Transverse colon (tissue), 4 donors: ENCODE measurements around the gene WDHD1.

ENCODE experiments used
- EP300 ChIP-seq: sonication (generic); formaldehyde crosslinking; IDR thresholded peaks from one replicate; pipeline ENCODE4 v1.6.1; 2017; ENCODE audit warnings: antibody characterized with exemption, low read depth
- POLR2A ChIP-seq: fragments of 450-650 bp; IDR thresholded peaks from one replicate; pipeline ENCODE4 v1.6.1; 2016; ENCODE audit warnings: antibody characterized with exemption, mild to moderate bottlenecking, moderate library complexity
- POLR2AphosphoS5 ChIP-seq, 3 donors: sonication (generic); formaldehyde crosslinking; IDR thresholded peaks; one replicate each; pipeline ENCODE4 v1.6.1; 2016; ENCODE audit warnings: antibody characterized with exemption in 3 of 3
- TF ChIP-seq, protein P1 (sequence below), 5 experiments: fragments of 200-600 bp in 3 of 5; fragments of 450-650 bp in 2 of 5; sonication (generic) in 3 of 5; IDR thresholded peaks; 1 replicate in 2 of 5; 2 replicates in 3 of 5; pipeline ENCODE4 v1.5.1; 2016 to 2017; ENCODE audit warnings: antibody characterized with exemption in 5 of 5, inconsistent platforms in 3 of 5, mild to moderate bottlenecking in 2 of 5, moderate library complexity in 1 of 5

DNA sequence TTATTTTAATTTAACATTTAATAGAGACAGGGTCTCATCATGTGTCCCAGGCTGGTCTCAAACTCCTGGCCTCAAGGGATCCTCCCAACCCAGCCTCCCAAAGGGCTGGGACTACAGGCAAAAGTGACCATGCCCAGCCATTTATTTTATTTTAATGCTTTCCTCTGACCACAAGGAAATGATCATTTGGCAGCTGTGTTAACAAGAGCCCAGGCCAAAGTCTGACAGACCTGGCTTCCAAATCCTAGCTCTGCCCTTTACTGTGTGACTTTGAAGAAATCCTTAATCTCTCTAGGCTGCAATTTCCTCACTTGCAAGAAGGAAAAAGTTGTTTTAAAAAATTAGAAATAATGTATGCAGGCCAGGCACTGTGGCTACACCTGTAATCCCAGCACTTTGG, 107.6 kb downstream of the WDHD1 start:
- TF ChIP-seq POLR2AphosphoS5 (IDR thresholded peaks at IDR 0.05) (no peak), POLR2A (no peak), EP300 (no peak)
- TF ChIP-seq, protein P1, sequence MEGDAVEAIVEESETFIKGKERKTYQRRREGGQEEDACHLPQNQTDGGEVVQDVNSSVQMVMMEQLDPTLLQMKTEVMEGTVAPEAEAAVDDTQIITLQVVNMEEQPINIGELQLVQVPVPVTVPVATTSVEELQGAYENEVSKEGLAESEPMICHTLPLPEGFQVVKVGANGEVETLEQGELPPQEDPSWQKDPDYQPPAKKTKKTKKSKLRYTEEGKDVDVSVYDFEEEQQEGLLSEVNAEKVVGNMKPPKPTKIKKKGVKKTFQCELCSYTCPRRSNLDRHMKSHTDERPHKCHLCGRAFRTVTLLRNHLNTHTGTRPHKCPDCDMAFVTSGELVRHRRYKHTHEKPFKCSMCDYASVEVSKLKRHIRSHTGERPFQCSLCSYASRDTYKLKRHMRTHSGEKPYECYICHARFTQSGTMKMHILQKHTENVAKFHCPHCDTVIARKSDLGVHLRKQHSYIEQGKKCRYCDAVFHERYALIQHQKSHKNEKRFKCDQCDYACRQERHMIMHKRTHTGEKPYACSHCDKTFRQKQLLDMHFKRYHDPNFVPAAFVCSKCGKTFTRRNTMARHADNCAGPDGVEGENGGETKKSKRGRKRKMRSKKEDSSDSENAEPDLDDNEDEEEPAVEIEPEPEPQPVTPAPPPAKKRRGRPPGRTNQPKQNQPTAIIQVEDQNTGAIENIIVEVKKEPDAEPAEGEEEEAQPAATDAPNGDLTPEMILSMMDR (IDR thresholded peaks at IDR 0.05) = no peak
